H1 (cell line): Measurements from ENCODE around the gene DYRK1A. TPM values are rescaled to one million over a fixed set of nuclear protein-coding genes. Genes with fewer than 3 reads are reported as not detected.

ENCODE experiments used
- CTCF ChIA-PET: fragments of 300-600 bp; sonication (Branson Sonifier 250); formaldehyde crosslinking; loops from one replicate; lab custom pipeline; 2021; ENCODE audit not compliant: partially characterized antibody; lab: Charles Lee
- POLR2A ChIA-PET: fragments of 300-600 bp; sonication (Branson Sonifier 250); formaldehyde crosslinking; loops from one replicate; lab custom pipeline; 2021; ENCODE audit warnings: inconsistent platforms; ENCODE audit not compliant: partially characterized antibody; lab: Charles Lee
- DNase-seq, 2 experiments: peaks; one replicate each; pipeline versions ENCODE4 v3.0.0 to v3.0.0-alpha.2; 2010 to 2022; ENCODE audit warnings: low spot score in 2 of 2, low read depth in 1 of 2, mixed read lengths in 1 of 2
- FAIRE-seq: peaks from 2 replicates; lab custom pipeline; 2011; peaks lifted over from hg19 to GRCh38; lab: Jason Lieb, UNC
- H2AFZ ChIP-seq: 2 replicates; pipeline ENCODE4 v1.8.1; 2012; ENCODE audit warnings: low read length, inconsistent platforms
- H2AK5ac ChIP-seq: 2 replicates; pipeline ENCODE4 v1.6.1; 2013; ENCODE audit warnings: low read depth, low read length
- H2BK120ac ChIP-seq: replicated peaks from 2 replicates; pipeline ENCODE3; 2013; ENCODE audit warnings: low read depth, low read length, inconsistent platforms
- H2BK12ac ChIP-seq: 2 replicates; pipeline ENCODE4 v1.6.1; 2013; ENCODE audit warnings: low read depth, low read length
- H2BK15ac ChIP-seq: 2 replicates; pipeline ENCODE4 v1.6.1; 2013; ENCODE audit warnings: low read length
- H2BK20ac ChIP-seq: 2 replicates; pipeline ENCODE4 v1.6.1; 2013; ENCODE audit warnings: low read length
- H2BK5ac ChIP-seq: 2 replicates; pipeline ENCODE4 v1.6.1; 2013; ENCODE audit warnings: low read depth, low read length
- H3K14ac ChIP-seq: 2 replicates; pipeline ENCODE4 v1.6.1; 2013; ENCODE audit warnings: inconsistent platforms; ENCODE audit not compliant: insufficient read length
- H3K18ac ChIP-seq: 2 replicates; pipeline ENCODE4 v1.6.1; 2013; ENCODE audit warnings: low read length; ENCODE audit errors: extremely low read depth
- H3K23ac ChIP-seq: 2 replicates; pipeline ENCODE4 v1.6.1; 2013; ENCODE audit warnings: inconsistent platforms; ENCODE audit not compliant: insufficient read length
- H3K23me2 ChIP-seq: 2 replicates; pipeline ENCODE4 v1.6.1; 2013; ENCODE audit warnings: low read depth, low read length
- H3K27ac ChIP-seq: 2 replicates; pipeline ENCODE4 v1.6.1; 2011; ENCODE audit warnings: low read depth, low read length, inconsistent platforms
- H3K27me3 ChIP-seq, 4 experiments: replicated peaks in 1 of 4; 1 replicate in 1 of 4; 2 replicates in 3 of 4; pipeline versions ENCODE4 v1.6.1 to v1.8.1; 2011 to 2013; ENCODE audit warnings: low read length in 3 of 4, mild to moderate bottlenecking in 3 of 4, inconsistent platforms in 2 of 4, mixed read lengths in 2 of 4, moderate library complexity in 1 of 4; ENCODE audit not compliant: control insufficient read depth in 3 of 4, insufficient read depth in 3 of 4; ENCODE audit errors: extremely low read depth in 1 of 4
- H3K36me3 ChIP-seq, 4 experiments: 2 replicates each; pipeline versions ENCODE4 v1.6.1 to v1.8.1; 2011 to 2013; ENCODE audit warnings: mild to moderate bottlenecking in 4 of 4, low read length in 3 of 4, moderate library complexity in 2 of 4, control low read depth in 1 of 4, inconsistent platforms in 1 of 4; ENCODE audit not compliant: insufficient read depth in 4 of 4, control insufficient read depth in 2 of 4
- H3K4ac ChIP-seq: replicated peaks from 2 replicates; pipeline ENCODE3; 2013; ENCODE audit warnings: low read length, low read depth, mixed read lengths, inconsistent platforms; ENCODE audit not compliant: insufficient read length
- H3K4me1 ChIP-seq, 4 experiments: replicated peaks in 1 of 4; 1 replicate in 1 of 4; 2 replicates in 3 of 4; pipeline versions ENCODE4 v1.6.1 to v1.8.1; 2011 to 2013; ENCODE audit warnings: low read length in 3 of 4, inconsistent platforms in 2 of 4, mixed read lengths in 1 of 4; ENCODE audit not compliant: insufficient read depth in 4 of 4, control insufficient read depth in 3 of 4
- H3K4me2 ChIP-seq, 2 experiments: 2 replicates each; pipeline versions ENCODE4 v1.6.1 to v1.8.1; 2011 to 2013; ENCODE audit warnings: low read depth in 2 of 2, low read length in 2 of 2, control low read depth in 1 of 2, inconsistent platforms in 1 of 2, mild to moderate bottlenecking in 1 of 2; ENCODE audit not compliant: insufficient read depth in 1 of 2
- H3K4me3 ChIP-seq, 4 experiments: fragments of 200-600, 300-600 bp in 1 of 4; sonication (generic), shearing (Covaris generic), sonication (Bioruptor Twin) in 1 of 4; 2 replicates each; pipeline versions ENCODE4 v1.5.1 to v1.8.1; 2011 to 2016; ENCODE audit warnings: low read length in 4 of 4, low read depth in 3 of 4, control low read depth in 2 of 4, inconsistent platforms in 2 of 4, mild to moderate bottlenecking in 2 of 4, mixed read lengths in 1 of 4, moderate library complexity in 1 of 4; ENCODE audit not compliant: insufficient read depth in 2 of 4; ENCODE audit errors: extremely low read depth in 1 of 4
- H3K56ac ChIP-seq: replicated peaks from 2 replicates; pipeline ENCODE3; 2013; ENCODE audit warnings: low read depth, mild to moderate bottlenecking, mixed read lengths, low read length, inconsistent platforms; ENCODE audit not compliant: insufficient read length
- H3K79me1 ChIP-seq: 2 replicates; pipeline ENCODE4 v1.6.1; 2013; ENCODE audit warnings: low read depth, low read length, control low read depth
- H3K79me2 ChIP-seq, 2 experiments: 2 replicates each; pipeline versions ENCODE4 v1.6.1 to v1.8.1; 2012 to 2013; ENCODE audit warnings: low read length in 2 of 2, mild to moderate bottlenecking in 2 of 2, inconsistent platforms in 1 of 2; ENCODE audit not compliant: insufficient read depth in 2 of 2, control insufficient read depth in 1 of 2
- H3K9ac ChIP-seq, 4 experiments: replicated peaks in 1 of 4; 1 replicate in 1 of 4; 2 replicates in 3 of 4; pipeline versions ENCODE4 v1.6.1 to v1.8.1; 2011 to 2013; ENCODE audit warnings: low read depth in 3 of 4, low read length in 3 of 4, control low read depth in 2 of 4, mild to moderate bottlenecking in 2 of 4, moderate library complexity in 2 of 4, inconsistent platforms in 1 of 4; ENCODE audit errors: extremely low read depth in 1 of 4
- H3K9me3 ChIP-seq, 2 experiments: 2 replicates each; pipeline versions ENCODE4 v1.6.1 to v1.8.1; 2012 to 2013; ENCODE audit warnings: mild to moderate bottlenecking in 2 of 2, moderate library complexity in 2 of 2, control low read depth in 1 of 2, inconsistent platforms in 1 of 2, low read depth in 1 of 2, low read length in 1 of 2, mixed read lengths in 1 of 2; ENCODE audit not compliant: insufficient read depth in 2 of 2
- H4K20me1 ChIP-seq, 2 experiments: replicated peaks in 1 of 2; 2 replicates each; pipeline versions ENCODE3 to v1.8.1; 2011 to 2013; ENCODE audit warnings: inconsistent platforms in 2 of 2, low read length in 2 of 2, mild to moderate bottlenecking in 1 of 2; ENCODE audit not compliant: insufficient read depth in 2 of 2, control insufficient read depth in 1 of 2
- H4K5ac ChIP-seq: 2 replicates; pipeline ENCODE4 v1.6.1; 2013; ENCODE audit warnings: low read length, low read depth, mixed read lengths, inconsistent platforms; ENCODE audit not compliant: insufficient read length
- H4K8ac ChIP-seq: 2 replicates; pipeline ENCODE4 v1.8.0; 2013; ENCODE audit warnings: mild to moderate bottlenecking, moderate library complexity, low read length, inconsistent platforms; ENCODE audit not compliant: insufficient read depth; ENCODE audit errors: extremely low read depth
- H4K91ac ChIP-seq: replicated peaks from 2 replicates; pipeline ENCODE3; 2013; ENCODE audit warnings: low read length, mixed read lengths, inconsistent platforms; ENCODE audit not compliant: insufficient read length
- ATF3 ChIP-seq: IDR thresholded peaks from 2 replicates; pipeline ENCODE4 v1.6.1; 2011; ENCODE audit warnings: low read depth, mild to moderate bottlenecking, low read length; ENCODE audit not compliant: insufficient read depth
- CHD1 ChIP-seq: IDR thresholded peaks from 2 replicates; pipeline ENCODE4 v1.6.1; 2012; ENCODE audit warnings: low read depth, low read length, improper control_type of control experiment
- CHD2 ChIP-seq: IDR thresholded peaks from 2 replicates; pipeline ENCODE4 v1.6.1; 2012; ENCODE audit warnings: low read length, improper control_type of control experiment
- KDM5A ChIP-seq: fragments of 200-600 bp; IDR thresholded peaks from 2 replicates; pipeline ENCODE4 v1.7.1; 2012; ENCODE audit warnings: mild to moderate bottlenecking, low read length, inconsistent platforms, mixed read lengths
- MAX ChIP-seq: IDR thresholded peaks from 2 replicates; pipeline ENCODE4 v1.6.1; 2012; ENCODE audit warnings: inconsistent platforms
- RXRA ChIP-seq: IDR thresholded peaks from 2 replicates; pipeline ENCODE4 v1.6.1; 2011; ENCODE audit warnings: low read depth, mild to moderate bottlenecking, low read length, moderate library complexity; ENCODE audit not compliant: insufficient read depth
- USF2 ChIP-seq: IDR thresholded peaks from 2 replicates; pipeline ENCODE4 v1.6.1; 2011; ENCODE audit warnings: low read length, improper control_type of control experiment
- WGBS, 2 experiments: shearing (Covaris generic) in 1 of 2; methylation state at CpG; one replicate each; pipeline versions ENCODE4 v1.1.6 to v1.1.7; 2013 to 2015; ENCODE audit warnings: low lambda C conversion rate in 2 of 2, mixed read lengths in 2 of 2, inconsistent platforms in 1 of 2, low coverage in 1 of 2, missing lambda C conversion rate in 1 of 2; ENCODE audit not compliant: insufficient replicate concordance in 2 of 2, insufficient coverage in 1 of 2, insufficient read length in 1 of 2; ENCODE audit errors: extremely low coverage in 1 of 2, missing lambda C conversion rate in 1 of 2; 5-methylcytosine and 5-hydroxymethylcytosine counted together
- polyA plus RNA-seq, 7 experiments: library from polyadenylated mRNA; depleted of rRNA in 3 of 7; stranded (reverse) in 5 of 7; unstranded in 2 of 7; fragments of >200 nt in 5 of 7; fragments of 200-250 nt in 2 of 7; gene quantifications; 1 replicate in 5 of 7; 2 replicates in 1 of 7; 4 replicates in 1 of 7; pipeline versions ENCODE4 v1.2.1 to v1.2.3, GENCODE V29; 2011 to 2013; ENCODE audit warnings: missing spikeins in 2 of 7, mixed read lengths in 2 of 7
- total RNA-seq: library from RNA; stranded (reverse); fragmentation: NEBNext Ultra II Directional; extraction: Animal tissue kit (Norgen Biotek cat#: 25700); gene quantifications from 2 replicates; pipeline ENCODE4 v1.2.1, GENCODE V29; 2021

DYRK1A gene
- total and polyA plus RNA-seq, 2 of the 8 experiments (the other 6 are each of a cell fraction or from before 2014, with no cell fraction given), result 61.1 to 62.2 TPM

- Histone ChIP-seq H3K79me1 (no peaks in the 10 kb centered on the region), H4K8ac (peak overlapping the region; percentile 65; the same call in 1 of the 2 replicates), H3K23ac (no peak overlapping the region), H2BK15ac (no peak overlapping the region), H3K36me3 (no peaks in the 10 kb centered on the region), H2BK20ac (no peak overlapping the region), H3K14ac (no peak overlapping the region), H4K20me1 (no peaks in the 10 kb centered on the region), H3K79me2 (no peaks in the 10 kb centered on the region), H3K4ac (no peak overlapping the region), H3K9me3 (no peaks in the 10 kb centered on the region), H3K18ac (no peak overlapping the region), H2BK5ac (no peak overlapping the region), H2AK5ac (no peak overlapping the region), H3K9ac (no peak overlapping the region), H3K4me2 (no peak overlapping the region), H2BK12ac (peak overlapping the region; percentile 4; the same call in 1 of the 2 replicates), H3K27me3 (no peaks in the 10 kb centered on the region), H2AFZ (no peak overlapping the region), H3K4me3 (no peak overlapping the region), H3K23me2 (no peaks in the 10 kb centered on the region), H3K27ac (no peak overlapping the region), H2BK120ac (no peak overlapping the region), H3K56ac (no peak overlapping the region), H3K4me1 (no peaks in the 10 kb centered on the region; a peak in 1 of 7 replicates), H4K5ac (peak overlapping the region; percentile 22), H4K91ac (no peak overlapping the region)
- no peak for FAIRE-seq
- POLR2A ChIA-PET, result no interaction called here
- DNase-seq, result no peak
- 94% methylated on average over 6 of the region's 6 CpGs; no CpG with 5 or more reads in 1 of the 2 experiments for WGBS, 2 experiments
- CTCF ChIA-PET, result interaction anchor here (0.6 to 1.7 kb wide), 3 partner anchors 109 to 389 kb away, joined by 4 to 7 read pairs (median 5); partner anchors contain the start of gene KCNJ6
- TF ChIP-seq RXRA (no peak), CHD2 (no peak), KDM5A (no peak), CHD1 (no peak), MAX (no peak), ATF3 (no peak), USF2 (no peak)
Measured at GRCh38 chr21:37527103-37527502, 160.5 kb downstream of the DYRK1A start.
